GM19193 (cell line): ENCODE measurements around the gene JTB.

ENCODE experiments used
- POLR2A ChIP-seq: IDR thresholded peaks from 4 replicates; pipeline ENCODE4 v1.6.1; 2011; ENCODE audit not compliant: insufficient read depth, insufficient read length; ENCODE audit errors: extremely low read depth

JTB gene

GRCh38 chr1:153962088-153963029 lies 15.1 kb downstream of the JTB start:
- TF ChIP-seq POLR2A: no peak

- TF ChIP-seq POLR2A: no peak
These were observed 16.1 kb downstream of the JTB start for GRCh38 chr1:153961421-153961820.

- TF ChIP-seq POLR2A: no peak
These were observed 17.3 kb downstream of the JTB start for GRCh38 chr1:153960206-153960605.

- TF ChIP-seq POLR2A: no peak
These were observed 18.0 kb downstream of the JTB start for GRCh38 chr1:153959454-153959853.

- TF ChIP-seq POLR2A: no peak
These were observed 18.6 kb downstream of the JTB start for GRCh38 chr1:153958961-153959260.

- peak; percentile 69 for TF ChIP-seq POLR2A
These were observed 19.1 kb downstream of the JTB start, which contains the start of gene CRTC2 for GRCh38 chr1:153958111-153958960. Gene CRTC2, minus strand, starts transcription at chr1:153958612. Its CDS starts 115 bp downstream, at chr1:153958497.

GRCh38 chr1:153957744-153958110 lies 19.7 kb downstream of the JTB start:
- TF ChIP-seq POLR2A: peak; percentile 60

GRCh38 chr1:153956997-153957715 lies 20.3 kb downstream of the JTB start:
- no peak for TF ChIP-seq POLR2A

GRCh38 chr1:153954826-153955225 lies 22.6 kb downstream of the JTB start:
- no peak for TF ChIP-seq POLR2A

- TF ChIP-seq POLR2A: no peak
These were observed 23.6 kb downstream of the JTB start for GRCh38 chr1:153953859-153954365.

GRCh38 chr1:153951801-153952200 lies 25.7 kb downstream of the JTB start:
- no peak for TF ChIP-seq POLR2A

GRCh38 chr1:153951183-153951582 lies 26.3 kb downstream of the JTB start:
- no peak for TF ChIP-seq POLR2A

- peak; percentile 54 for TF ChIP-seq POLR2A
These were observed 30.7 kb downstream of the JTB start, which contains the start of gene DENND4B for GRCh38 chr1:153946622-153947241. Gene DENND4B, minus strand, starts transcription at chr1:153946718. Its CDS starts 2,344 bp downstream, at chr1:153944374.

- TF ChIP-seq POLR2A: peak; percentile 60
These were observed 31.5 kb downstream of the JTB start for GRCh38 chr1:153945795-153946621.

- TF ChIP-seq POLR2A: peak; percentile 65
These were observed 32.2 kb downstream of the JTB start for GRCh38 chr1:153945131-153945794.
